Measurements from ENCODE around the gene CD79A.

Gene CD79A

GRCh38 chr19:41915021-41915775 is 38.1 kb downstream of the CD79A start:
- FAIRE-seq (no peak), DNase-seq (ENCODE audit: insufficient read length, low spot score) (no peak)
- no peak for TF ChIP-seq PAX5 (IDR thresholded peaks at IDR 0.05; ENCODE audit: insufficient read depth, low read length, severe bottlenecking)
- TF ChIP-seq SPI1 (IDR thresholded peaks at IDR 0.05; ENCODE audit: low read depth, low read length): no peak
- no peak for TF ChIP-seq POLR2AphosphoS5 (IDR thresholded peaks at IDR 0.05; ENCODE audit: low read depth, low read length)
- TF ChIP-seq TAF1 (IDR thresholded peaks at IDR 0.05; ENCODE audit: low read depth, low read length): no peak
- no peak for TF ChIP-seq POU2F2 (IDR thresholded peaks at IDR 0.05; ENCODE audit: low read depth, low read length)
- TF ChIP-seq POLR2A (IDR thresholded peaks at IDR 0.05; ENCODE audit: low read depth, low read length): no peak

- no peak for DNase-seq (ENCODE audit: insufficient read length, low spot score)
- FAIRE-seq: peak; percentile 81
- TF ChIP-seq POLR2A (IDR thresholded peaks at IDR 0.05; ENCODE audit: low read depth, low read length): no peak
- no peak for TF ChIP-seq POLR2AphosphoS5 (IDR thresholded peaks at IDR 0.05; ENCODE audit: low read depth, low read length)
- no peak for TF ChIP-seq SPI1 (IDR thresholded peaks at IDR 0.05; ENCODE audit: low read depth, low read length)
- TF ChIP-seq POU2F2 (IDR thresholded peaks at IDR 0.05; ENCODE audit: low read depth, low read length): no peak; the same call in 1 of the 2 replicates
- no peak for TF ChIP-seq TAF1 (IDR thresholded peaks at IDR 0.05; ENCODE audit: low read depth, low read length)
- no peak for TF ChIP-seq PAX5 (IDR thresholded peaks at IDR 0.05; ENCODE audit: insufficient read depth, low read length, severe bottlenecking)
Observed at GRCh38 chr19:41915776-41916414, 38.8 kb downstream of the CD79A start.

GRCh38 chr19:41917676-41918075 is 40.6 kb downstream of the CD79A start:
- DNase-seq (ENCODE audit: insufficient read length, low spot score): no peak
- no peak for TF ChIP-seq SPI1 (IDR thresholded peaks at IDR 0.05; ENCODE audit: low read depth, low read length)
- TF ChIP-seq PAX5 (IDR thresholded peaks at IDR 0.05; ENCODE audit: insufficient read depth, low read length, severe bottlenecking): no peak
- no peak for TF ChIP-seq TAF1 (IDR thresholded peaks at IDR 0.05; ENCODE audit: low read depth, low read length)
- no peak for TF ChIP-seq POLR2AphosphoS5 (IDR thresholded peaks at IDR 0.05; ENCODE audit: low read depth, low read length)
- TF ChIP-seq POU2F2 (IDR thresholded peaks at IDR 0.05; ENCODE audit: low read depth, low read length): no peak
- TF ChIP-seq POLR2A (IDR thresholded peaks at IDR 0.05; ENCODE audit: low read depth, low read length): no peak
- no peak for FAIRE-seq

- DNase-seq (ENCODE audit: insufficient read length, low spot score) (no peak), FAIRE-seq (peak; percentile 98)
- no peak for TF ChIP-seq POU2F2 (IDR thresholded peaks at IDR 0.05; ENCODE audit: low read depth, low read length)
- no peak for TF ChIP-seq POLR2A (IDR thresholded peaks at IDR 0.05; ENCODE audit: low read depth, low read length)
- no peak for TF ChIP-seq PAX5 (IDR thresholded peaks at IDR 0.05; ENCODE audit: insufficient read depth, low read length, severe bottlenecking)
- no peak for TF ChIP-seq TAF1 (IDR thresholded peaks at IDR 0.05; ENCODE audit: low read depth, low read length)
- TF ChIP-seq SPI1 (IDR thresholded peaks at IDR 0.05; ENCODE audit: low read depth, low read length): no peak
- TF ChIP-seq POLR2AphosphoS5 (IDR thresholded peaks at IDR 0.05; ENCODE audit: low read depth, low read length): no peak
Observed at GRCh38 chr19:41918095-41918494, 41.0 kb downstream of the CD79A start.

- TF ChIP-seq PAX5 (IDR thresholded peaks at IDR 0.05; ENCODE audit: insufficient read depth, low read length, severe bottlenecking) (no peak), SPI1 (IDR thresholded peaks at IDR 0.05; ENCODE audit: low read depth, low read length) (no peak), TAF1 (IDR thresholded peaks at IDR 0.05; ENCODE audit: low read depth, low read length) (no peak), POLR2A (IDR thresholded peaks at IDR 0.05; ENCODE audit: low read depth, low read length) (no peak; the same call in 1 of the 2 replicates), POU2F2 (IDR thresholded peaks at IDR 0.05; ENCODE audit: low read depth, low read length) (no peak), POLR2AphosphoS5 (IDR thresholded peaks at IDR 0.05; ENCODE audit: low read depth, low read length) (no peak)
- no peak for DNase-seq (ENCODE audit: insufficient read length, low spot score)
- no peak for FAIRE-seq
Observed at GRCh38 chr19:41918653-41919244, 41.7 kb downstream of the CD79A start.

- FAIRE-seq: peak; percentile 90
- TF ChIP-seq PAX5 (IDR thresholded peaks at IDR 0.05; ENCODE audit: insufficient read depth, low read length, severe bottlenecking): no peak
- TF ChIP-seq TAF1 (IDR thresholded peaks at IDR 0.05; ENCODE audit: low read depth, low read length): no peak
- TF ChIP-seq POLR2AphosphoS5 (IDR thresholded peaks at IDR 0.05; ENCODE audit: low read depth, low read length): 0 out of 2 replicates have a peak, but pooled peaks have one; percentile 39
- 0 out of 2 replicates have a peak, but pooled peaks have one; percentile 20 for TF ChIP-seq POLR2A (IDR thresholded peaks at IDR 0.05; ENCODE audit: low read depth, low read length)
- 0 out of 2 replicates have a peak, but pooled peaks have one; percentile 32 for TF ChIP-seq POU2F2 (IDR thresholded peaks at IDR 0.05; ENCODE audit: low read depth, low read length)
- no peak for TF ChIP-seq SPI1 (IDR thresholded peaks at IDR 0.05; ENCODE audit: low read depth, low read length)
- DNase-seq (ENCODE audit: insufficient read length, low spot score): no peak
Observed at GRCh38 chr19:41919948-41920712, 43.1 kb downstream of the CD79A start.

- DNase-seq (ENCODE audit: insufficient read length, low spot score): no peak
- no peak for FAIRE-seq
- TF ChIP-seq POLR2AphosphoS5 (IDR thresholded peaks at IDR 0.05; ENCODE audit: low read depth, low read length): no peak
- TF ChIP-seq PAX5 (IDR thresholded peaks at IDR 0.05; ENCODE audit: insufficient read depth, low read length, severe bottlenecking): no peak
- no peak for TF ChIP-seq POU2F2 (IDR thresholded peaks at IDR 0.05; ENCODE audit: low read depth, low read length)
- no peak for TF ChIP-seq SPI1 (IDR thresholded peaks at IDR 0.05; ENCODE audit: low read depth, low read length)
- no peak for TF ChIP-seq TAF1 (IDR thresholded peaks at IDR 0.05; ENCODE audit: low read depth, low read length)
- no peak for TF ChIP-seq POLR2A (IDR thresholded peaks at IDR 0.05; ENCODE audit: low read depth, low read length)
Observed at GRCh38 chr19:41920882-41921576, 44.0 kb downstream of the CD79A start.

Data from GM12891 (cell line).